DOHH2 (cell line): ENCODE measurements around the gene RAG2.

Experiments used
- H3F3A ChIP-seq: fragments of 200-600 bp; sonication (generic), shearing (Covaris generic); 2 replicates; pipeline ENCODE4 v1.6.0; 2016; ENCODE audit warnings: antibody characterized with exemption, mild to moderate bottlenecking; ENCODE audit not compliant: control insufficient read depth, insufficient read depth
- H3K27ac ChIP-seq: fragments of 200-600 bp; sonication (generic); 2 replicates; pipeline ENCODE4 v1.5.1; 2014; ENCODE audit warnings: low read depth, mild to moderate bottlenecking, low read length, moderate library complexity
- H3K27me3 ChIP-seq: fragments of 200-600 bp; sonication (generic); 2 replicates; pipeline ENCODE4 v1.6.1; 2014; ENCODE audit warnings: mild to moderate bottlenecking, low read length, mixed read lengths; ENCODE audit not compliant: control insufficient read depth
- H3K36me3 ChIP-seq: fragments of 200-600 bp; sonication (generic); 2 replicates; pipeline ENCODE4 v1.6.1; 2014; ENCODE audit warnings: mild to moderate bottlenecking, low read length, moderate library complexity, mixed read lengths; ENCODE audit not compliant: control insufficient read depth
- H3K4me1 ChIP-seq: fragments of 200-600 bp; sonication (generic); 2 replicates; pipeline ENCODE4 v1.6.1; 2014; ENCODE audit warnings: mild to moderate bottlenecking, low read length, mixed read lengths; ENCODE audit not compliant: control insufficient read depth
- H3K4me2 ChIP-seq: fragments of 200-600 bp; sonication (generic); 2 replicates; pipeline ENCODE4 v1.6.0; 2014; ENCODE audit warnings: mild to moderate bottlenecking, low read length, moderate library complexity
- H3K4me3 ChIP-seq: fragments of 200-600 bp; sonication (generic); 2 replicates; pipeline ENCODE4 v1.5.1; 2014; ENCODE audit warnings: mild to moderate bottlenecking, low read length, mixed read lengths
- H3K79me2 ChIP-seq: fragments of 200-600 bp; sonication (generic); 2 replicates; pipeline ENCODE4 v1.6.1; 2014; ENCODE audit warnings: mild to moderate bottlenecking, low read length, mixed read lengths; ENCODE audit not compliant: control insufficient read depth
- H3K9me2 ChIP-seq: fragments of 200-600 bp; sonication (generic); replicated peaks from 2 replicates; pipeline ENCODE4 v1.6.1; 2014; ENCODE audit warnings: mild to moderate bottlenecking, low read length, mixed read lengths; ENCODE audit not compliant: control insufficient read depth
- H3K9me3 ChIP-seq: fragments of 200-600 bp; sonication (generic); 2 replicates; pipeline ENCODE4 v1.6.1; 2014; ENCODE audit warnings: antibody characterized with exemption, low read length, mixed read lengths; ENCODE audit not compliant: control insufficient read depth, insufficient read depth
- H4K20me1 ChIP-seq: fragments of 200-600 bp; sonication (generic); 2 replicates; pipeline ENCODE4 v1.6.0; 2014; ENCODE audit warnings: low read depth, mild to moderate bottlenecking, antibody characterized with exemption, low read length, moderate library complexity; ENCODE audit not compliant: control insufficient read depth, insufficient read depth
- EZH2phosphoT487 ChIP-seq: fragments of 200-600 bp; sonication (generic); IDR thresholded peaks from 2 replicates; pipeline ENCODE4 v1.6.1; 2017; ENCODE audit warnings: borderline replicate concordance, mild to moderate bottlenecking, antibody characterized with exemption, low read length, moderate library complexity, mixed read lengths
- TF ChIP-seq, protein P1 (sequence below): fragments of 200-600 bp; sonication (generic); IDR thresholded peaks from one replicate; pipeline ENCODE4 v1.5.1; 2014; ENCODE audit warnings: antibody characterized with exemption, mild to moderate bottlenecking, low read depth, low read length; ENCODE audit not compliant: poor library complexity, severe bottlenecking

The RAG2 gene

DNA sequence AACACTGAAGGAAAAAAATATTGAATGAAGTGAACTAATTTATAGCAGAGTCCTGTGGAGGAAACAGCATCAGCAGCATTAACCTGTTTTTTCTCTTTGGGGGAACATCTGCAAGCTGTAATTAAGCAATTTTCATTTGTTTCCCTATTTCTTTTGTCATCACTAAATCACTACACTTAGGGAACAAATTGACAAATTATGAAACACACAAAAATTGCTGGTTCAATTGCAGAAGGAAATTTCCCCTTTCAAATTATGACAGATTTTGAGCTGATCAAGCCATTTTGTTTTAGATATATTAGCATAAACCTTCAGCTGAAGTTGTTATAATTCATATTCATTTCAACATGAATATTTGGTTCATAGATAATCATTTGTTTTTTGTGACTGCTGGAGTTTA is 22.2 kb upstream of the RAG2 start:
- no peaks in the 10 kb centered on the region for H3K36me3 ChIP-seq
- no peak overlapping the region for H3K4me3 ChIP-seq
- no peaks in the 10 kb centered on the region for H3K9me2 ChIP-seq
- H3K9me3 ChIP-seq: no peaks in the 10 kb centered on the region
- H3K4me2 ChIP-seq: no peak overlapping the region
- no peaks in the 10 kb centered on the region for H3F3A ChIP-seq
- no peak overlapping the region for H3K27ac ChIP-seq
- no peaks in the 10 kb centered on the region for H3K79me2 ChIP-seq
- no peak for TF ChIP-seq EZH2phosphoT487
- TF ChIP-seq, protein P1, sequence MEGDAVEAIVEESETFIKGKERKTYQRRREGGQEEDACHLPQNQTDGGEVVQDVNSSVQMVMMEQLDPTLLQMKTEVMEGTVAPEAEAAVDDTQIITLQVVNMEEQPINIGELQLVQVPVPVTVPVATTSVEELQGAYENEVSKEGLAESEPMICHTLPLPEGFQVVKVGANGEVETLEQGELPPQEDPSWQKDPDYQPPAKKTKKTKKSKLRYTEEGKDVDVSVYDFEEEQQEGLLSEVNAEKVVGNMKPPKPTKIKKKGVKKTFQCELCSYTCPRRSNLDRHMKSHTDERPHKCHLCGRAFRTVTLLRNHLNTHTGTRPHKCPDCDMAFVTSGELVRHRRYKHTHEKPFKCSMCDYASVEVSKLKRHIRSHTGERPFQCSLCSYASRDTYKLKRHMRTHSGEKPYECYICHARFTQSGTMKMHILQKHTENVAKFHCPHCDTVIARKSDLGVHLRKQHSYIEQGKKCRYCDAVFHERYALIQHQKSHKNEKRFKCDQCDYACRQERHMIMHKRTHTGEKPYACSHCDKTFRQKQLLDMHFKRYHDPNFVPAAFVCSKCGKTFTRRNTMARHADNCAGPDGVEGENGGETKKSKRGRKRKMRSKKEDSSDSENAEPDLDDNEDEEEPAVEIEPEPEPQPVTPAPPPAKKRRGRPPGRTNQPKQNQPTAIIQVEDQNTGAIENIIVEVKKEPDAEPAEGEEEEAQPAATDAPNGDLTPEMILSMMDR: no peak
- H3K4me1 ChIP-seq: no peaks in the 10 kb centered on the region
- H4K20me1 ChIP-seq: no peaks in the 10 kb centered on the region
- H3K27me3 ChIP-seq: peaks cover 9% of the 10 kb centered on the region

DNA sequence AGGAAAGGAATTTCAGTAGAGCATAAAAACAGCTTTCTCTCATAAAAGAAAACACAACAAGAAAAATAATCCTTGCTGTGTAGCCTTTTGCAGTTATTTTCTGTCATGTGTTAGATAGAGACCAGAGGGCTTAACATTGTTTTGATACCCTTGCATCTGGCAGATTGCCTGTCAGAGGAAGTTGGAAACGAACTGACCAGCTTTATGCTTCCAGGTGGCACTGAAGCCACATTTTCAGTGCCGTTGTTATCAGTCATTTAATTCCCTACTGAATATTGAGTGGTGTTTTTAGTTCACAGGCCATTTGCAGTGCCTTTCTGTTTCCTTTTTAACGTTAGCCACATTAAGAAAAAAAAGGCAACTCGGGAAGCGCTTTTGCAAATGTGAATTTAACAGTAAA is 21.5 kb upstream of the RAG2 start:
- no peak overlapping the region for H3K4me2 ChIP-seq
- no peaks in the 10 kb centered on the region for H3K4me1 ChIP-seq

DNA sequence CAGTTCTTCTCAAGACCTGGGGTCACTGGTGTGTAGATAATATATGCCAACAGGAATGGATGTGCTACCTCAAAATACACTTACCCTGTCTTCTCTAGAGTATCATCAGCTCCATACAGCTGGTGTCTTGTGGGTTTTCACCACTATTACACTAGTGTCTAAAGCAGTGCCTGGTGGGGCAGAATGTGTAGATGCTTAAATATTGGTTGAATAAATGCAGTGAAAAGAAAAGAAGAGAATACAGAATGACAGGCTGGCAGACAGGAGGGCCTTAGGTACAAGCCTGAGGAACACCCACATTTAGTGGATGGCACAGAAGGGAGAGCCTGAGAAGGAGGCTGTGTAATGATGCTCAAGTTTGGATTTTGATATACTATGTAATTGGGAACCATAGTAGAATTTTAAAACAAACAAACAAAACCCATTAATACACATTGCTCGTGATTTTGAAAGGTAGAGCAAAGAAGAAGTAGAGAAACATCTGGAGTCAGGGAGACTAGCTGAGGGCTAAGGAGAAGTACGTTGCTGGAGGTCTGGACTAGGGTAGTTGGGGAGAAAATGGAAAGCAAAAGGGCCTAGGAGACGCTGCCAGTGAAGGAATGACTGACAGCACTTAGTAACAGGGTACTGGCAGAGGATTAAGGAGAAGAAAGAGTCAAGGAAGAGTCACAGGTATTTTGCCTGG is 20.5 kb upstream of the RAG2 start:
- Histone ChIP-seq H3K4me3 (no peak overlapping the region), H3K9me3 (no peaks in the 10 kb centered on the region), H4K20me1 (no peaks in the 10 kb centered on the region), H3K4me2 (no peak overlapping the region), H3K27me3 (peaks cover 9% of the 10 kb centered on the region), H3K9me2 (no peaks in the 10 kb centered on the region), H3F3A (no peaks in the 10 kb centered on the region), H3K79me2 (no peaks in the 10 kb centered on the region), H3K27ac (no peak overlapping the region), H3K4me1 (no peaks in the 10 kb centered on the region), H3K36me3 (no peaks in the 10 kb centered on the region)
- TF ChIP-seq, protein P1: no peak
- no peak for TF ChIP-seq EZH2phosphoT487

More for the DNA sequence above, 21.5 kb upstream of the RAG2 start:
- Histone ChIP-seq H3K4me3 (no peak overlapping the region), H3K36me3 (no peaks in the 10 kb centered on the region), H3K9me2 (no peaks in the 10 kb centered on the region), H3K27ac (no peak overlapping the region), H3F3A (no peaks in the 10 kb centered on the region), H3K79me2 (no peaks in the 10 kb centered on the region), H4K20me1 (no peaks in the 10 kb centered on the region), H3K27me3 (peaks cover 9% of the 10 kb centered on the region), H3K9me3 (no peaks in the 10 kb centered on the region)
- no peak for TF ChIP-seq EZH2phosphoT487
- TF ChIP-seq, protein P1: no peak
